Endothelial cell of hepatic sinusoid (primary cell): ENCODE data around the gene ARSG.
"Not testable (repeated sequence)": the region's sequence is repeated elsewhere in the genome, so short reads cannot be mapped to it uniquely, and the experiment has no call there.

Experiments used
- in situ Hi-C: cut with HindIII; loops from 2 replicates; pipeline ENCODE4 v1.10.0; 2017; ENCODE audit warnings: low sequenced_read_pairs

Gene ARSG

GRCh38 chr17:68326681-68327080 lies 35.4 kb downstream of the ARSG start:
- in situ Hi-C loops = no loop called here

- in situ Hi-C loops = no loop called here
Measured at GRCh38 chr17:68327823-68328557, 36.7 kb downstream of the ARSG start.

- in situ Hi-C loops = no loop called here
Measured at GRCh38 chr17:68328676-68329075, 37.4 kb downstream of the ARSG start.

GRCh38 chr17:68329331-68329730 lies 38.0 kb downstream of the ARSG start:
- in situ Hi-C loops = no loop called here

GRCh38 chr17:68331932-68332331 lies 40.6 kb downstream of the ARSG start:
- in situ Hi-C loops = not testable (repeated sequence)

GRCh38 chr17:68334393-68334792 lies 43.1 kb downstream of the ARSG start:
- in situ Hi-C loops = no loop called here

GRCh38 chr17:68341482-68341881 lies 50.2 kb downstream of the ARSG start:
- in situ Hi-C loops = no loop called here

- in situ Hi-C loops = no loop called here
Measured at GRCh38 chr17:68343976-68344375, 52.7 kb downstream of the ARSG start.

GRCh38 chr17:68344701-68345136 lies 53.4 kb downstream of the ARSG start:
- in situ Hi-C loops = no loop called here

- in situ Hi-C loops = no loop called here
Measured at GRCh38 chr17:68346448-68346847, 55.2 kb downstream of the ARSG start.

- in situ Hi-C loops = no loop called here
Measured at GRCh38 chr17:68347380-68347779, 56.1 kb downstream of the ARSG start.

GRCh38 chr17:68349157-68349556 lies 57.9 kb downstream of the ARSG start:
- in situ Hi-C loops = no loop called here

- in situ Hi-C loops = no loop called here
Measured at GRCh38 chr17:68351395-68351794, 60.1 kb downstream of the ARSG start.

GRCh38 chr17:68352041-68352440 lies 60.7 kb downstream of the ARSG start:
- in situ Hi-C loops = no loop called here

GRCh38 chr17:68352671-68353070 lies 61.4 kb downstream of the ARSG start:
- in situ Hi-C loops = not testable (repeated sequence)

- in situ Hi-C loops = no loop called here
Measured at GRCh38 chr17:68353111-68353521, 61.8 kb downstream of the ARSG start.

- in situ Hi-C loops = not testable (repeated sequence)
Measured at GRCh38 chr17:68354311-68354710, 63.0 kb downstream of the ARSG start.

GRCh38 chr17:68355108-68355507 lies 63.8 kb downstream of the ARSG start:
- in situ Hi-C loops = not testable (repeated sequence)

- in situ Hi-C loops = no loop called here
Measured at GRCh38 chr17:68356520-68356919, 65.2 kb downstream of the ARSG start.

- in situ Hi-C loops = no loop called here
Measured at GRCh38 chr17:68356949-68357455, 65.7 kb downstream of the ARSG start.

- in situ Hi-C loops = no loop called here
Measured at GRCh38 chr17:68357886-68358285, 66.6 kb downstream of the ARSG start.

GRCh38 chr17:68359791-68360535 lies 68.7 kb downstream of the ARSG start:
- in situ Hi-C loops = no loop called here
